ENCODE measurements around the gene FAM107B. TPM values are rescaled to one million over a fixed set of nuclear protein-coding genes. Genes with fewer than 3 reads are reported as not detected.

The FAM107B gene
- total and polyA plus RNA-seq, 2 of the 8 experiments (the other 6 are each of a cell fraction or from before 2014, with no cell fraction given): 7.5 to 28.1 TPM

DNA sequence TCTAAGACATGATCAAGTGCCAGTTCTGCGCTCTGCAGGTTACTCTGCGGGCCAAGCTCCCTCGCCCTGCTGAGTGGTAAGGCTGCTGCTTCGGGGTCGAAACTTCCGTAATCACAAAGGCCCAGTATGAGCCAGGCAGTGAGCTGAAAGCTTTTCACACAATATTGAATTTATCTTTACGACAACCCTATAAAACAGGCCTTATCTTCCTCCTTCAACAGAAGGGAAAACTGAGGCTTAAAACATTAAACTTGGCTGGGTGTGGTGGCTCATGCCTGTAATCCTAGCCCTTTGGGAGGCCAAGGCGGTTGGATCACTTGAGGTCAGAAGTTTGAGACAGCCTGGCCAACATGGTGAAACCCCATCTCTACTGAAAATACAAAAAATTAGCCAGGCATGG, 83.3 kb downstream of the FAM107B start:
- Histone ChIP-seq H2BK12ac (ENCODE audit: low read depth, low read length) (no peak overlapping the region), H2AFZ (ENCODE audit: low read length) (no peak overlapping the region), H3K9me3 (ENCODE audit: insufficient read depth in 2 of 2, low read depth in 1 of 2, low read length in 1 of 2) (no peaks in the 10 kb centered on the region), H3K56ac (replicated peaks; ENCODE audit: insufficient read length, low read depth, low read length) (no peak overlapping the region), H3K27me3 (replicated peaks in 1 of 4; ENCODE audit: control insufficient read depth in 3 of 4, extremely low read depth in 1 of 4, insufficient read depth in 3 of 4, low read length in 3 of 4) (no peaks in the 10 kb centered on the region; a peak in 1 of 7 replicates), H3K79me2 (ENCODE audit: control insufficient read depth in 1 of 2, insufficient read depth in 2 of 2, low read length in 2 of 2) (no peaks in the 10 kb centered on the region), H2BK20ac (ENCODE audit: low read length) (no peak overlapping the region), H2BK120ac (replicated peaks; ENCODE audit: low read depth, low read length) (no peak overlapping the region), H4K20me1 (replicated peaks in 1 of 2; ENCODE audit: control insufficient read depth in 1 of 2, insufficient read depth in 2 of 2, low read length in 2 of 2) (no peaks in the 10 kb centered on the region), H2AK5ac (ENCODE audit: low read depth, low read length) (no peak overlapping the region), H3K23ac (ENCODE audit: insufficient read length) (no peak overlapping the region), H3K4ac (replicated peaks; ENCODE audit: insufficient read length, low read depth, low read length) (no peak overlapping the region), H4K8ac (ENCODE audit: extremely low read depth, insufficient read depth, low read length) (no peak overlapping the region), H4K5ac (ENCODE audit: insufficient read length, low read depth, low read length) (no peak overlapping the region), H3K4me1 (replicated peaks in 1 of 4; ENCODE audit: control insufficient read depth in 3 of 4, insufficient read depth in 4 of 4, low read length in 3 of 4) (no peaks in the 10 kb centered on the region), H3K9ac (replicated peaks in 1 of 4; ENCODE audit: extremely low read depth in 1 of 4, low read depth in 3 of 4, low read length in 3 of 4) (no peak overlapping the region), H3K4me3 (ENCODE audit: extremely low read depth in 1 of 4, insufficient read depth in 2 of 4, low read depth in 3 of 4, low read length in 4 of 4) (no peak overlapping the region), H2BK15ac (ENCODE audit: low read length) (no peak overlapping the region), H3K79me1 (ENCODE audit: low read depth, low read length) (no peaks in the 10 kb centered on the region), H3K4me2 (ENCODE audit: insufficient read depth in 1 of 2, low read depth in 2 of 2, low read length in 2 of 2) (no peak overlapping the region), H2BK5ac (ENCODE audit: low read depth, low read length) (no peak overlapping the region), H3K14ac (ENCODE audit: insufficient read length) (no peak overlapping the region), H4K91ac (replicated peaks; ENCODE audit: insufficient read length, low read length) (no peak overlapping the region), H3K18ac (ENCODE audit: extremely low read depth, low read length) (no peak overlapping the region), H3K36me3 (ENCODE audit: control insufficient read depth in 2 of 4, insufficient read depth in 4 of 4, low read length in 3 of 4) (no peaks in the 10 kb centered on the region), H3K23me2 (ENCODE audit: low read depth, low read length) (no peaks in the 10 kb centered on the region), H3K27ac (ENCODE audit: low read depth, low read length) (no peak overlapping the region)
- ChIA-PET CTCF (ENCODE audit: partially characterized antibody) (interaction anchor here (1.1 to 1.3 kb wide), 2 partner anchors 9 to 154 kb away, joined by 3 to 4 read pairs; no protein-coding TSS in a partner anchor), POLR2A (ENCODE audit: partially characterized antibody) (no interaction called here)
- no peak for TF ChIP-seq NRF1 (IDR thresholded peaks at IDR 0.05; ENCODE audit: low read depth, low read length)
- TF ChIP-seq POLR2A (IDR thresholded peaks at IDR 0.05; ENCODE audit: control extremely low read depth in 1 of 2, low read depth in 2 of 2, low read length in 2 of 2): no peak
- no peak for TF ChIP-seq GABPA (IDR thresholded peaks at IDR 0.05; ENCODE audit: borderline replicate concordance, insufficient read depth, low read length)
- TF ChIP-seq JUND (IDR thresholded peaks at IDR 0.05; ENCODE audit: low read length): no peak
- TF ChIP-seq JUN (IDR thresholded peaks at IDR 0.05; ENCODE audit: low read depth, low read length): no peak
- no peak for TF ChIP-seq KDM5A (IDR thresholded peaks at IDR 0.05; ENCODE audit: low read length)
- no peak for TF ChIP-seq SUZ12 (IDR thresholded peaks at IDR 0.05; ENCODE audit: low read length)
- no peak for FAIRE-seq
- WGBS, 2 experiments (ENCODE audit: extremely low coverage in 1 of 2, insufficient coverage in 1 of 2, insufficient read length in 1 of 2, insufficient replicate concordance in 2 of 2, low coverage in 1 of 2, low lambda C conversion rate in 2 of 2, missing lambda C conversion rate in 1 of 2): 94% methylated on average over 8 of the region's 8 CpGs; no CpG with 5 or more reads in 1 of the 2 experiments
- DNase-seq (ENCODE audit: low read depth in 1 of 2, low spot score in 2 of 2): no peak

All from H1 (cell line).